K562 (cell line): Measurements from ENCODE around the gene SPTY2D1. TPM values are rescaled to one million over a fixed set of nuclear protein-coding genes. Genes with fewer than 3 reads are reported as not detected.

Experiments used
- COPS2 ChIP-seq: fragments of 450-650 bp; conservative IDR thresholded peaks from 2 replicates; pipeline ENCODE4 v1.6.1; 2016; ENCODE audit warnings: mild to moderate bottlenecking, moderate library complexity
- CREM ChIP-seq: IDR thresholded peaks from 2 replicates; pipeline ENCODE4 v1.6.1; 2014; ENCODE audit warnings: antibody characterized with exemption, low read depth
- ERF ChIP-seq: fragments of 450-650 bp; formaldehyde crosslinking; IDR thresholded peaks from 2 replicates; pipeline ENCODE4 v1.4.0; 2020; ENCODE audit warnings: mild to moderate bottlenecking, mixed read lengths
- KLF1 ChIP-seq: fragments of 450-650 bp; IDR thresholded peaks from 2 replicates; pipeline ENCODE4 v1.6.1; 2016; ENCODE audit warnings: missing genetic modification characterization, missing compliant biosample characterization
- MAFK ChIP-seq: IDR thresholded peaks from 2 replicates; pipeline ENCODE4 v1.6.1; 2011; ENCODE audit warnings: low read length, improper control_type of control experiment
- NFXL1 ChIP-seq: fragments of 450-650 bp; formaldehyde crosslinking; IDR thresholded peaks from 2 replicates; pipeline ENCODE4 v1.4.0; 2021; ENCODE audit warnings: mild to moderate bottlenecking
- PHF20 ChIP-seq: fragments of 450-650 bp; IDR thresholded peaks from 2 replicates; pipeline ENCODE4 v1.6.1; 2018; ENCODE audit not compliant: partially characterized antibody
- PRPF4 ChIP-seq: fragments of 200-400 bp; formaldehyde crosslinking; IDR thresholded peaks from one replicate; pipeline ENCODE4 v1.6.1; 2017; ENCODE audit warnings: low read length, low read depth, mild to moderate bottlenecking; ENCODE audit not compliant: insufficient read depth, poor library complexity, severe bottlenecking
- SOX6 ChIP-seq: fragments of 450-650 bp; IDR thresholded peaks from 2 replicates; pipeline ENCODE4 v1.6.1; 2014; ENCODE audit warnings: mild to moderate bottlenecking
- U2AF1 ChIP-seq: fragments of 200-400 bp; formaldehyde crosslinking; optimal IDR thresholded peaks from 2 replicates; pipeline ENCODE3; 2017; ENCODE audit warnings: mild to moderate bottlenecking, low read depth, low read length, moderate library complexity
- YY1 ChIP-seq, 3 experiments: IDR thresholded peaks; 2 replicates each; pipeline ENCODE4 v1.6.1; 2011; ENCODE audit warnings: low read length in 2 of 3, mild to moderate bottlenecking in 2 of 3, moderate library complexity in 2 of 3, borderline replicate concordance in 1 of 3, control low read depth in 1 of 3, low read depth in 1 of 3; ENCODE audit not compliant: insufficient read depth in 3 of 3, insufficient replicate concordance in 2 of 3, control insufficient read depth in 1 of 3, insufficient read length in 1 of 3; ENCODE audit errors: extremely low read depth in 1 of 3
- ZC3H11A ChIP-seq: IDR thresholded peaks from 2 replicates; pipeline ENCODE4 v1.6.1; 2012; ENCODE audit warnings: low read depth, low read length, improper control_type of control experiment
- polyA plus RNA-seq, 8 experiments: library from polyadenylated mRNA; depleted of rRNA in 4 of 8; stranded (reverse) in 5 of 8; unstranded in 3 of 8; fragments of >200 nt; fragmentation: Nextera tagmentation in 2 of 8; fragmentation: Illumina TruSeq in 1 of 8; extraction: Ambion mirVana in 2 of 8; extraction: Trizol in 1 of 8; gene quantifications; 2 replicates each; pipeline versions ENCODE4 v1.2.1 to v1.2.3, GENCODE V29; 2011 to 2014; ENCODE audit warnings: inconsistent platforms in 1 of 8, missing spikeins in 1 of 8
- total RNA-seq, 7 experiments: library from RNA; depleted of rRNA in 6 of 7; stranded (reverse); fragments of >200 nt in 6 of 7; fragmentation: Illumina TruSeq in 2 of 7; extraction: Trizol in 2 of 7; gene quantifications; 2 replicates each; pipeline versions ENCODE4 v1.2.1 to v1.2.3, GENCODE V29; 2011 to 2021; ENCODE audit warnings: low replicate concordance in 1 of 7
- TF ChIP-seq, protein P1 (sequence below): fragments of 450-650 bp; IDR thresholded peaks from 2 replicates; pipeline ENCODE4 v1.6.1; 2016; ENCODE audit warnings: low read depth
- TF ChIP-seq, protein P2 (sequence below): IDR thresholded peaks from 2 replicates; pipeline ENCODE4 v1.6.1; 2011; ENCODE audit warnings: borderline replicate concordance, low read depth, mild to moderate bottlenecking, moderate library complexity, low read length; ENCODE audit not compliant: insufficient read depth, poor library complexity, severe bottlenecking
- TF ChIP-seq, protein P3 (sequence below): sonication (generic); formaldehyde crosslinking; IDR thresholded peaks from 2 replicates; pipeline ENCODE4 v1.8.0; 2023; ENCODE audit warnings: mild to moderate bottlenecking, missing genetic modification reagents

Gene SPTY2D1
- total and polyA plus RNA-seq, 9 of the 15 experiments (the other 6 are each of a cell fraction or from before 2014, with no cell fraction given), result 3.2 to 32.1 (median 12.9) TPM

DNA sequence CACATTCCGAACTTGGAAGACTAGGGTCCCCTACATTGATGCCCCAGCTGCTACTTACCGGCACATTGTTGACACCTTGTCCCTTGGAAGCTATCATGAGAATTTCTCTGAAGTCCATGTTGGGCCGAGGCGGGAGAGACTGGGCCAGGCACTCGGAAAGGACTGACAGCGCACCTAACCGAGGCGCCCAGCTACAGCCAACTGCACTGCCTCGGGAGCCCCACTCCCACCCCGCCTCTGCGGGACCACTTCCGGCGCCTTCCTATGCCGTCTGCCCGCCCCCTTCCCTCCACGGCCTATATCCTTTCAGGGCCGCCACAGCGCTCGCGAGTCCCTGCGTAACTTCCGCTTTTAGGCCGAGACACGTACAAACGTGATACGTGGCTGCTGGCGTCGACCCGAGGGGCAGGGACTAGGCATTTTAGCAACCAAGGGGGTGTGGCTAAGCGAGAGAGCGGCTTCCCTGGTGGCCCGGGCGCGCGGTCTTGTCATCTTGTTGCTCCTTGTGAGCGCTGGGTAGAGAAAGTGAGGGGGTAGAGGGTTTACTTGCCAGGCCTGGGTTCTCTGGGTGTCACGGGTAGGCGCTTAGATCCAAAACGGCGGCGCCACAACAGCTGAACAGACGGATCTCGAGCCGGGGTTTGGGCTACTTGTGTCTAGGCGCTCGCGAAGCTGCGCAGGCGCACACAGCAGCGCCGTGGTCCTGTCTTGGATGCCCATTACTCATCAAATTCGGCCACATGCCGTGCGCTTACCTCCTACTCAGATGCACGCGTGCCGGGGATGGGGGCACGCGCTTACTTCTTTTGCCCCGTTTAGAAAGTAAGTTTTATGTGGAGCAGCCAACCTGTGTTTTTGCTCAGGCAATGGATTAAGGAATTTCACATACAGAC lies at the start of gene SPTY2D1 (continued):
- TF ChIP-seq, protein P1, sequence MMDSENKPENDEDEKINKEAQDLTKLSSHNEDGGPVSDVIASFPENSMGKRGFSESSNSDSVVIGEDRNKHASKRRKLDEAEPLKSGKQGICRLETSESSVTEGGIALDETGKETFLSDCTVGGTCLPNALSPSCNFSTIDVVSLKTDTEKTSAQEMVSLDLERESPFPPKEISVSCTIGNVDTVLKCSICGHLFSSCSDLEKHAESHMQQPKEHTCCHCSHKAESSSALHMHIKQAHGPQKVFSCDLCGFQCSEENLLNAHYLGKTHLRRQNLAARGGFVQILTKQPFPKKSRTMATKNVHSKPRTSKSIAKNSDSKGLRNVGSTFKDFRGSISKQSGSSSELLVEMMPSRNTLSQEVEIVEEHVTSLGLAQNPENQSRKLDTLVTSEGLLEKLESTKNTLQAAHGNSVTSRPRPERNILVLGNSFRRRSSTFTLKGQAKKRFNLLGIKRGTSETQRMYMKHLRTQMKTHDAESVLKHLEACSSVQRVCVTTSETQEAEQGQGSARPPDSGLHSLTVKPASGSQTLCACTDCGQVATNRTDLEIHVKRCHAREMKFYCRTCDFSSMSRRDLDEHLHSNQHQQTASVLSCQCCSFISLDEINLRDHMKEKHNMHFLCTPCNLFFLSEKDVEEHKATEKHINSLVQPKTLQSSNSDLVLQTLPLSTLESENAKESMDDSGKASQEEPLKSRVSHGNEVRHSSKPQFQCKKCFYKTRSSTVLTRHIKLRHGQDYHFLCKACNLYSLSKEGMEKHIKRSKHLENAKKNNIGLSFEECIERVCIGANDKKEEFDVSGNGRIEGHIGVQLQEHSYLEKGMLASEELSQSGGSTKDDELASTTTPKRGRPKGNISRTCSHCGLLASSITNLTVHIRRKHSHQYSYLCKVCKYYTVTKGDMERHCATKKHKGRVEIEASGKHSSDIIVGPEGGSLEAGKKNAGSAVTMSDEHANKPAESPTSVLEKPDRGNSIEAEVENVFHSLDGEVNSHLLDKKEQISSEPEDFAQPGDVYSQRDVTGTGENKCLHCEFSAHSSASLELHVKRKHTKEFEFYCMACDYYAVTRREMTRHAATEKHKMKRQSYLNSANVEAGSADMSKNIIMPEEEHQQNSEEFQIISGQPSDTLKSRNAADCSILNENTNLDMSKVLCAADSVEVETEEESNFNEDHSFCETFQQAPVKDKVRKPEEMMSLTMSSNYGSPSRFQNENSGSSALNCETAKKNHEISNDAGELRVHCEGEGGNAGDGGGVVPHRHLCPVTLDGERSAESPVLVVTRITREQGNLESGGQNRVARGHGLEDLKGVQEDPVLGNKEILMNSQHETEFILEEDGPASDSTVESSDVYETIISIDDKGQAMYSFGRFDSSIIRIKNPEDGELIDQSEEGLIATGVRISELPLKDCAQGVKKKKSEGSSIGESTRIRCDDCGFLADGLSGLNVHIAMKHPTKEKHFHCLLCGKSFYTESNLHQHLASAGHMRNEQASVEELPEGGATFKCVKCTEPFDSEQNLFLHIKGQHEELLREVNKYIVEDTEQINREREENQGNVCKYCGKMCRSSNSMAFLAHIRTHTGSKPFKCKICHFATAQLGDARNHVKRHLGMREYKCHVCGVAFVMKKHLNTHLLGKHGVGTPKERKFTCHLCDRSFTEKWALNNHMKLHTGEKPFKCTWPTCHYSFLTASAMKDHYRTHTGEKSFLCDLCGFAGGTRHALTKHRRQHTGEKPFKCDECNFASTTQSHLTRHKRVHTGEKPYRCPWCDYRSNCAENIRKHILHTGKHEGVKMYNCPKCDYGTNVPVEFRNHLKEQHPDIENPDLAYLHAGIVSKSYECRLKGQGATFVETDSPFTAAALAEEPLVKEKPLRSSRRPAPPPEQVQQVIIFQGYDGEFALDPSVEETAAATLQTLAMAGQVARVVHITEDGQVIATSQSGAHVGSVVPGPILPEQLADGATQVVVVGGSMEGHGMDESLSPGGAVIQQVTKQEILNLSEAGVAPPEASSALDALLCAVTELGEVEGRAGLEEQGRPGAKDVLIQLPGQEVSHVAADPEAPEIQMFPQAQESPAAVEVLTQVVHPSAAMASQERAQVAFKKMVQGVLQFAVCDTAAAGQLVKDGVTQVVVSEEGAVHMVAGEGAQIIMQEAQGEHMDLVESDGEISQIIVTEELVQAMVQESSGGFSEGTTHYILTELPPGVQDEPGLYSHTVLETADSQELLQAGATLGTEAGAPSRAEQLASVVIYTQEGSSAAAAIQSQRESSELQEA, result no peak
- no peak for TF ChIP-seq NFXL1 (CRISPR knock-in tag)
- no peak for TF ChIP-seq COPS2
- TF ChIP-seq KLF1 (tag), result peak; percentile 68; the same call in 1 of the 2 replicates
- peak; percentile 42; the same call in 1 of the 2 replicates for TF ChIP-seq SOX6
- TF ChIP-seq, protein P2, sequence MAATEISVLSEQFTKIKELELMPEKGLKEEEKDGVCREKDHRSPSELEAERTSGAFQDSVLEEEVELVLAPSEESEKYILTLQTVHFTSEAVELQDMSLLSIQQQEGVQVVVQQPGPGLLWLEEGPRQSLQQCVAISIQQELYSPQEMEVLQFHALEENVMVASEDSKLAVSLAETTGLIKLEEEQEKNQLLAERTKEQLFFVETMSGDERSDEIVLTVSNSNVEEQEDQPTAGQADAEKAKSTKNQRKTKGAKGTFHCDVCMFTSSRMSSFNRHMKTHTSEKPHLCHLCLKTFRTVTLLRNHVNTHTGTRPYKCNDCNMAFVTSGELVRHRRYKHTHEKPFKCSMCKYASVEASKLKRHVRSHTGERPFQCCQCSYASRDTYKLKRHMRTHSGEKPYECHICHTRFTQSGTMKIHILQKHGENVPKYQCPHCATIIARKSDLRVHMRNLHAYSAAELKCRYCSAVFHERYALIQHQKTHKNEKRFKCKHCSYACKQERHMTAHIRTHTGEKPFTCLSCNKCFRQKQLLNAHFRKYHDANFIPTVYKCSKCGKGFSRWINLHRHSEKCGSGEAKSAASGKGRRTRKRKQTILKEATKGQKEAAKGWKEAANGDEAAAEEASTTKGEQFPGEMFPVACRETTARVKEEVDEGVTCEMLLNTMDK, result no peak
- TF ChIP-seq CREM, result peak; percentile 99
- peak; percentile 95 for TF ChIP-seq PHF20
- TF ChIP-seq YY1 (IDR thresholded peaks at IDR 0.05; ENCODE audit: borderline replicate concordance in 1 of 3, control insufficient read depth in 1 of 3, extremely low read depth in 1 of 3, insufficient read depth in 3 of 3, insufficient read length in 1 of 3, insufficient replicate concordance in 2 of 3, low read depth in 1 of 3, low read length in 2 of 3), result peak in 1 of 3 experiments; percentile 5
- no peak for TF ChIP-seq PRPF4
- TF ChIP-seq MAFK, result peak; percentile 54
- TF ChIP-seq ZC3H11A, result peak; percentile 83; the same call in 1 of the 2 replicates
- no peak for TF ChIP-seq U2AF1
- 0 out of 2 replicates have a peak, but pooled peaks have one; percentile 68 for TF ChIP-seq ERF
- TF ChIP-seq, protein P3, sequence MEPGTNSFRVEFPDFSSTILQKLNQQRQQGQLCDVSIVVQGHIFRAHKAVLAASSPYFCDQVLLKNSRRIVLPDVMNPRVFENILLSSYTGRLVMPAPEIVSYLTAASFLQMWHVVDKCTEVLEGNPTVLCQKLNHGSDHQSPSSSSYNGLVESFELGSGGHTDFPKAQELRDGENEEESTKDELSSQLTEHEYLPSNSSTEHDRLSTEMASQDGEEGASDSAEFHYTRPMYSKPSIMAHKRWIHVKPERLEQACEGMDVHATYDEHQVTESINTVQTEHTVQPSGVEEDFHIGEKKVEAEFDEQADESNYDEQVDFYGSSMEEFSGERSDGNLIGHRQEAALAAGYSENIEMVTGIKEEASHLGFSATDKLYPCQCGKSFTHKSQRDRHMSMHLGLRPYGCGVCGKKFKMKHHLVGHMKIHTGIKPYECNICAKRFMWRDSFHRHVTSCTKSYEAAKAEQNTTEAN (CRISPR knock-in tag), result no peak
